ENCODE measurements around the gene TAPBP. TPM values are rescaled to one million over a fixed set of nuclear protein-coding genes. Genes with fewer than 3 reads are reported as not detected.

Gene TAPBP
- total and polyA plus RNA-seq, 9 of the 15 experiments (the other 6 are each of a cell fraction or from before 2014, with no cell fraction given): 5.6 to 74.0 (median 22.3) TPM

DNA sequence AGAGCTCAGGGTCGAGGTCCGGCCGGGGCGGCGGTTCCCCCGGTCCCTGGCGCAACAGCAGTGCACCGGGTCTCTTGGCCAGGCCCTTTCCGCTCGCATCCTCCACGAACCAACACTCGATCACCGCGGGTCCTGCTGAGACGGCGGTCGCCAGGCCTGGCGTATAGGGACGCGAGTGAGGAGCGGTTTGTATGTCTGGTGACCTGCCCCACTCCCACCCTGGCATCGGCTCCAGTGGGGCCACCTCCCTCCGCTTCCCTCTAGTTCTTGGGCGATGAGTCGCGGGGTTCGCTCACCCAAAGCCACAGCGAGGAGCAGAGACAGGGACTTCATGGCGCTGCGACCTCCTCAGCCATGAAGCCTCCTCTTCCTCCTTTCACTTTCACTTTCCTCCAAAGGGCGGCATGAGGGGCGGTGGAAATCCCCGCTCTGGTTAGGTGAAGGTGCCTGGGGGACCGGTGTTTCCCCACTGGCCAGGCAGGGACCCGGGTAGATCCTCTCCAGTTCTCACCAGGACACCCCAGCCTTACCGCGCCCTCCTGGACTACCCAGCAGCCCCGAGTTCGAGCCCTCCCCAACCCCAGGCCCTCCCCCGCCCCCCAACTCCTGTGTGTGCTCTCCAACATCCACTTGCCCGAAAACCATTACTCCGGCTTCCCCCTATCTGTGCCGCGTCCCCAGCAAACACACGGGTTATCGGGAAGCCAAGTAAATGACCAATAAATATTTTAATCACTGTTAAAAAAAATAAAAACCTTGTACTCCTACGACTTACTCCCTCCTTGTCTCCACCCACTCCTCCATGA, at the start of gene TAPBP (continued):
- TF ChIP-seq, protein P1, sequence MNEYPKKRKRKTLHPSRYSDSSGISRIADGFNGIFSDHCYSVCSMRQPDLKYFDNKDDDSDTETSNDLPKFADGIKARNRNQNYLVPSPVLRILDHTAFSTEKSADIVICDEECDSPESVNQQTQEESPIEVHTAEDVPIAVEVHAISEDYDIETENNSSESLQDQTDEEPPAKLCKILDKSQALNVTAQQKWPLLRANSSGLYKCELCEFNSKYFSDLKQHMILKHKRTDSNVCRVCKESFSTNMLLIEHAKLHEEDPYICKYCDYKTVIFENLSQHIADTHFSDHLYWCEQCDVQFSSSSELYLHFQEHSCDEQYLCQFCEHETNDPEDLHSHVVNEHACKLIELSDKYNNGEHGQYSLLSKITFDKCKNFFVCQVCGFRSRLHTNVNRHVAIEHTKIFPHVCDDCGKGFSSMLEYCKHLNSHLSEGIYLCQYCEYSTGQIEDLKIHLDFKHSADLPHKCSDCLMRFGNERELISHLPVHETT (CRISPR knock-in tag; conservative IDR thresholded peaks at IDR 0.05 in 1 of 2, IDR thresholded peaks at IDR 0.05 in 1 of 2): peak in 1 of 2 experiments; percentile 74; a peak in 1 of 4 replicates
- no peak for TF ChIP-seq THRAP3 (IDR thresholded peaks at IDR 0.05; ENCODE audit: borderline replicate concordance)
- TF ChIP-seq, protein P2, sequence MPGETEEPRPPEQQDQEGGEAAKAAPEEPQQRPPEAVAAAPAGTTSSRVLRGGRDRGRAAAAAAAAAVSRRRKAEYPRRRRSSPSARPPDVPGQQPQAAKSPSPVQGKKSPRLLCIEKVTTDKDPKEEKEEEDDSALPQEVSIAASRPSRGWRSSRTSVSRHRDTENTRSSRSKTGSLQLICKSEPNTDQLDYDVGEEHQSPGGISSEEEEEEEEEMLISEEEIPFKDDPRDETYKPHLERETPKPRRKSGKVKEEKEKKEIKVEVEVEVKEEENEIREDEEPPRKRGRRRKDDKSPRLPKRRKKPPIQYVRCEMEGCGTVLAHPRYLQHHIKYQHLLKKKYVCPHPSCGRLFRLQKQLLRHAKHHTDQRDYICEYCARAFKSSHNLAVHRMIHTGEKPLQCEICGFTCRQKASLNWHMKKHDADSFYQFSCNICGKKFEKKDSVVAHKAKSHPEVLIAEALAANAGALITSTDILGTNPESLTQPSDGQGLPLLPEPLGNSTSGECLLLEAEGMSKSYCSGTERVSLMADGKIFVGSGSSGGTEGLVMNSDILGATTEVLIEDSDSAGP (CRISPR knock-in tag; IDR thresholded peaks at IDR 0.05): no peak
- peak; percentile 35; the same call in 1 of the 2 replicates for TF ChIP-seq ZBTB7A (IDR thresholded peaks at IDR 0.05; ENCODE audit: borderline replicate concordance, control insufficient read depth, low read depth, low read length)
- TF ChIP-seq KAT8 (IDR thresholded peaks at IDR 0.05; ENCODE audit: low read depth): no peak
- TF ChIP-seq SMARCA5 (IDR thresholded peaks at IDR 0.05): no peak
- TF ChIP-seq LEF1 (IDR thresholded peaks at IDR 0.05): no peak
- no peak for TF ChIP-seq ZNF253 (CRISPR knock-in tag; conservative IDR thresholded peaks at IDR 0.05)
- TF ChIP-seq, protein P3, sequence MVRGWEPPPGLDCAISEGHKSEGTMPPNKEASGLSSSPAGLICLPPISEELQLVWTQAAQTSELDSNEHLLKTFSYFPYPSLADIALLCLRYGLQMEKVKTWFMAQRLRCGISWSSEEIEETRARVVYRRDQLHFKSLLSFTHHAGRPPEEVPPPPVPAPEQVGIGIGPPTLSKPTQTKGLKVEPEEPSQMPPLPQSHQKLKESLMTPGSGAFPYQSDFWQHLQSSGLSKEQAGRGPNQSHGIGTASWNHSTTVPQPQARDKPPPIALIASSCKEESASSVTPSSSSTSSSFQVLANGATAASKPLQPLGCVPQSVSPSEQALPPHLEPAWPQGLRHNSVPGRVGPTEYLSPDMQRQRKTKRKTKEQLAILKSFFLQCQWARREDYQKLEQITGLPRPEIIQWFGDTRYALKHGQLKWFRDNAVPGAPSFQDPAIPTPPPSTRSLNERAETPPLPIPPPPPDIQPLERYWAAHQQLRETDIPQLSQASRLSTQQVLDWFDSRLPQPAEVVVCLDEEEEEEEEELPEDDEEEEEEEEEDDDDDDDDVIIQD (CRISPR knock-in tag; IDR thresholded peaks at IDR 0.05): no peak
- no peak for TF ChIP-seq XRCC3 (IDR thresholded peaks at IDR 0.05)
- TF ChIP-seq SRSF1 (IDR thresholded peaks at IDR 0.05; ENCODE audit: low read depth, low read length): no peak
- TF ChIP-seq EZH2 (IDR thresholded peaks at IDR 0.05; ENCODE audit: borderline replicate concordance, low read depth, low read length): no peak
- no peak for TF ChIP-seq TEAD2 (tag; IDR thresholded peaks at IDR 0.05)
- peak; percentile 17; the same call in 1 of the 2 replicates for TF ChIP-seq MTA3 (IDR thresholded peaks at IDR 0.05; ENCODE audit: borderline replicate concordance)
- TF ChIP-seq, protein P4, sequence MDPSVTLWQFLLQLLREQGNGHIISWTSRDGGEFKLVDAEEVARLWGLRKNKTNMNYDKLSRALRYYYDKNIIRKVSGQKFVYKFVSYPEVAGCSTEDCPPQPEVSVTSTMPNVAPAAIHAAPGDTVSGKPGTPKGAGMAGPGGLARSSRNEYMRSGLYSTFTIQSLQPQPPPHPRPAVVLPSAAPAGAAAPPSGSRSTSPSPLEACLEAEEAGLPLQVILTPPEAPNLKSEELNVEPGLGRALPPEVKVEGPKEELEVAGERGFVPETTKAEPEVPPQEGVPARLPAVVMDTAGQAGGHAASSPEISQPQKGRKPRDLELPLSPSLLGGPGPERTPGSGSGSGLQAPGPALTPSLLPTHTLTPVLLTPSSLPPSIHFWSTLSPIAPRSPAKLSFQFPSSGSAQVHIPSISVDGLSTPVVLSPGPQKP (CRISPR knock-in tag; IDR thresholded peaks at IDR 0.05): no peak
- peak; percentile 10 for TF ChIP-seq CHD1 (IDR thresholded peaks at IDR 0.05; ENCODE audit: low read length)
- TF ChIP-seq, protein P5, sequence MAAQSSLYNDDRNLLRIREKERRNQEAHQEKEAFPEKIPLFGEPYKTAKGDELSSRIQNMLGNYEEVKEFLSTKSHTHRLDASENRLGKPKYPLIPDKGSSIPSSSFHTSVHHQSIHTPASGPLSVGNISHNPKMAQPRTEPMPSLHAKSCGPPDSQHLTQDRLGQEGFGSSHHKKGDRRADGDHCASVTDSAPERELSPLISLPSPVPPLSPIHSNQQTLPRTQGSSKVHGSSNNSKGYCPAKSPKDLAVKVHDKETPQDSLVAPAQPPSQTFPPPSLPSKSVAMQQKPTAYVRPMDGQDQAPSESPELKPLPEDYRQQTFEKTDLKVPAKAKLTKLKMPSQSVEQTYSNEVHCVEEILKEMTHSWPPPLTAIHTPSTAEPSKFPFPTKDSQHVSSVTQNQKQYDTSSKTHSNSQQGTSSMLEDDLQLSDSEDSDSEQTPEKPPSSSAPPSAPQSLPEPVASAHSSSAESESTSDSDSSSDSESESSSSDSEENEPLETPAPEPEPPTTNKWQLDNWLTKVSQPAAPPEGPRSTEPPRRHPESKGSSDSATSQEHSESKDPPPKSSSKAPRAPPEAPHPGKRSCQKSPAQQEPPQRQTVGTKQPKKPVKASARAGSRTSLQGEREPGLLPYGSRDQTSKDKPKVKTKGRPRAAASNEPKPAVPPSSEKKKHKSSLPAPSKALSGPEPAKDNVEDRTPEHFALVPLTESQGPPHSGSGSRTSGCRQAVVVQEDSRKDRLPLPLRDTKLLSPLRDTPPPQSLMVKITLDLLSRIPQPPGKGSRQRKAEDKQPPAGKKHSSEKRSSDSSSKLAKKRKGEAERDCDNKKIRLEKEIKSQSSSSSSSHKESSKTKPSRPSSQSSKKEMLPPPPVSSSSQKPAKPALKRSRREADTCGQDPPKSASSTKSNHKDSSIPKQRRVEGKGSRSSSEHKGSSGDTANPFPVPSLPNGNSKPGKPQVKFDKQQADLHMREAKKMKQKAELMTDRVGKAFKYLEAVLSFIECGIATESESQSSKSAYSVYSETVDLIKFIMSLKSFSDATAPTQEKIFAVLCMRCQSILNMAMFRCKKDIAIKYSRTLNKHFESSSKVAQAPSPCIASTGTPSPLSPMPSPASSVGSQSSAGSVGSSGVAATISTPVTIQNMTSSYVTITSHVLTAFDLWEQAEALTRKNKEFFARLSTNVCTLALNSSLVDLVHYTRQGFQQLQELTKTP (IDR thresholded peaks at IDR 0.05; ENCODE audit: low read depth in 1 of 2, partially characterized antibody in 2 of 2): no peak

Measured in K562 (cell line).